NCI-H446 (cell line): Measurements from ENCODE around the gene ETV3.
"Not testable (repeated sequence)": the region's sequence is repeated elsewhere in the genome, so short reads cannot be mapped to it uniquely, and the experiment has no call there.

Source experiments
- DNase-seq, 2 experiments: peaks; one replicate each; lab custom pipeline; 2025; lab: John Stamatoyannopoulos, UW

ETV3 gene

DNA sequence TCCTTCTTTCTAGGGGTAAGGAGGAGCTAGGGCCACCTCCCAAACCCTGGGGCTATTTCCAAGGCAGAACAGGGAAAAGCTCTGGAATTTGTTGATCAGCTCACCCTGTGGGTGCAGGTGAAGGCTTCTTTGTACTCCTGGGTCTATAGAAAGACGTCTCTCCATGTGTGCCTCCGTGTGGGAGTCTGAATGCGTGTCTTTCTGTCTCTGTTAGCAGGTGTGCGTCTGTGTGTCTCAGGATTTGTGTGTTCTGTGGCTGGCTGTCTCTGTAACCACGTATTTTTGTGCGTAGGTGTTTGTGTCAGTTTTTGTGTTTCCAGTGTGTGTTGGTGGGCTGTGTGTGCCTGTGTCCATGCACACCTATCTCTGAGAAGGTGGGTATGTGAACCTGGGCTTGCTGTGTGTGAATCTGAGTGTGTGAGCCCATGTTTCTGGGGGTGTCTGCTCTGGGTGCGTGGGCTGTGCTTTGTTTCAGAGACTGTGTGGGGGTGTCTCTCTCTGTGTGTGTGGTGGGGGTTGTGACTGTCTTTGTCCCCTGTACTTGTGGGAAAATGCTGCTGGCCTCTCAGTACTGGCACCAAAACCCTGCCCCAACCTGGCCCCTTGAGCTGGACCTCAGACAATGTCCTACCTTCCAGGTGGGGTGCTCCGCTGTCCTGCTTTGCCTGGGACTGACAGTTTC is 25.9 kb downstream of the ETV3 start:
- no peak for DNase-seq

DNA sequence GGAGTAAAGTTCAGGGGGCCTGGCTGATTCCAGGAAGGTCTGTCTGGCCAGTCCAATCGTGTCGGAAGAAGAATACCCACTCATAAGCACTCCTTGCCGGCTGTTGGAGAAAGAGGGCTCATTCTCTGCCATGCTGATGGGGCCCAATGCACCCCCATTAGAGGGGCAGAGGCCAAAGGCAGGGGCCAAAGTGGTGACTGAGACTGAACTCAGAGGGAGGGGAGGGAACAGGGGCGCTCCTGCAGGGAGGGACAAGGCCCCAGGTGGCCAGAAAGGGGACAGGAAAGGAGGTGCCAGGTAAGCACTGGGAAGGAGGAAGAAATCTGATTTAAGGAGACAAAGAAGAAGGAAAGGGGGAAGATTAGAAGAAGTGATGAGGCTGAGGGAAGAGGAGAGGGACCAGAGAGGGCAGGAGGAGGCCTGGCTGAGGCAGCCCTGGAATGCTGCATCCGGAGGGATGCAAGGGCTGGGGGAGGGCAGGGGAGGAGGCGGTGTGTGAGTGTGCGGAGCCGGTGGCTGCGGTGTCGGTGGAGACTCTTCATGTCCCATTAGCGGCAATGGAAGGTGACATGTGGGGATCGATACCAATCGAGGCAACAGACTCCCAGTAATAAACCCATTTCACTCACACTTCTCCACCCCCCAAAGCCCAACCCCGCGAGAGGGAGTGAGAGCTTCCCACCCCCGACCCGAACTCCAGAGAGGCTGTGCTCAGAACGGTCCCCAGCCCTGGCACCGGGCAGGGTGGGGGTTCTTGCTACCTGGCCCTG is 26.6 kb downstream of the ETV3 start:
- DNase-seq, result no peak

DNA sequence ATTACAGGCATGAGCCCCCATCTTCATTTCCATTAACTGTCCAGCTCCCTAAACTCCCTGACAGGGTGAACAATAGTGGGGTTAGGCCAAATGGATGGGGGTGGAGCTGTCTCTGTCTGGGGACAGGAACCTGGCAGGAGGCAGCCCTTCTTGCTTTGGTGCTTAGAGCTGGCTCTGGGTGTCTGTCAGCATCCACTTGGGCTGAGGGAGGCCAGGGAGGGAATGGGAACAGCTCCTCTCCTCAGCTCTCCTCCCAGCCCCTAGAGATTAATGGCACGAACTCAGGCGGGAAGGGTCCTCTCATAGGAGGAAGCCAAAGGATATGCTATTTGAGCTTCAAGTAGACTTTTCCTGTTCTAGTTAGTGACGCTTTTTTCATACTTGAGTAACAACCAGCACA is 27.5 kb downstream of the ETV3 start:
- no peak for DNase-seq

DNA sequence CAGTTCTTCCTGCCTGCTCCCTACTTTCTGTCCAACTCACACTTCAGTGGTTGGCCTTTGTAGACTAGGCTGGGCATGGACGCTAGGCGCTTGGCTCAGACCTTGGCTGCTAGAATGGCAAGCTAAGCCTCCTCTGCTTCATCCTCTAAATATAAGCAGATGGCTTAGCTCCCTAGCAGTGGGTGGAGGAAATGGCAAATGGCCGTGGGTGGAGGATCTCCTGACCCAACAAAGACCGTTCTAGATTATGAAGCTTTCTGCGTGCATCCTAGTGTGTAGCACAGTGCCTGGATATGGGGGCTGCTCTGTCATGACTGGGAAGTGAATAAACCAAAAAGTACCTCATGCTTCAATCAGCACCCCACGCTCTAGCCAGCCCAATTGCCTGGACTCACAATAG is 28.2 kb downstream of the ETV3 start:
- DNase-seq, result peak in 1 of 2 experiments; percentile 20

DNA sequence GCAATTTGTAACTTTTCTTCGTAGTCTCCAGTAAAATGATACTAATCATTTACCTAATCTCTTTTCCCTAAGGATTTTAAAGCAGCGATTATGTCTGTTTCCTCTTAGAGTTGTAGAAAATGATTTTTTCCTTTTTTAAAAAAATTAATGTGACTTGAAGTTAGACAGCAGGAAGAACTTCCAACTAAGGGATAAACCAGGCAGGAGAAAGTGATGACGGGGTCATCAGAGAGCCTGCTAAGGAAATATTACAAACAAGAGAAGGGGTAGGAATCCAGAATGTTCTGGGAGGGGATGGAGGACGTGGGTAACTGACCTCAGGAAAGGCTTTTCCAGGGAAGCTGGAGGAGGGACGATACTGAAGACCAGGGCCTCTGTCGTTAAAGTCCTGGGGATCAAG is 29.7 kb downstream of the ETV3 start:
- DNase-seq, result no peak

DNA sequence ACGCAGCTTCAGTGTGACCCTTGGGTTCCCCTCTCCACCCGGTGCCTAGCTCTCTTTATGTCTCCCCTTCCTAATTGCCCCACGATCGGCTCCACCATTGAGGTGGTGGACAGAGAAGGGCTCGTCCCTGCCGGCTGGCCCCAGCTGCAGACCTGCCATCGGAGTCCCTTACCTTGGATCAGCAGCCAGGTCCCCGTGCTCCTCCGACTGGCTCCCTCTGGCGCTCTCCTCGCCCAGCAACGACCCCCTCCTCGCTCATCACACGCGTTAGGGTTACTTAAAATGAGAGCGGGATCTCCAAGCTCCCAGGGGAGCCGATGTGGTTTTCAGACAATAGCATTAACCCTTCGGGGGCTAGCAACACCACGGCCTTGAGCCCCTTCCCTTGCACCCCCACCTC is 30.5 kb downstream of the ETV3 start:
- no peak for DNase-seq

DNA sequence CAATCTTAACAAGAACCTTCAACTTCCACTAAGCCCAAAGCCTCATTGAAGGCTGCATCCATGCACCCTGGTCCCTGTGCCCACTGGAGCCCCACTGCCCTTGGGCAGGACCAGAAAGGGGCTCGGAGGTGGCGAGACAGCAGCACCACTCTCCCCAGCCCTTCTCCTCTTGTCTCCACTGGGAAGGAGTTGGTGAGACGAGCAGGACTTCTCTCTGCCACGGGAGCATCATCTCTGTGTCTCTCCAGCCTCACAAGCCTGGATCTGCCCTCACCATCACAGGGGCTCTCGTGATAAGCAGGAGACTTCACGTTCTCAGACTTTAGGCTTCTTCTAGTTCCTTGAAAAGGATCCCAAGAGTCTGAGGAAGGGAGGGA is 31.4 kb downstream of the ETV3 start:
- no peak for DNase-seq

DNA sequence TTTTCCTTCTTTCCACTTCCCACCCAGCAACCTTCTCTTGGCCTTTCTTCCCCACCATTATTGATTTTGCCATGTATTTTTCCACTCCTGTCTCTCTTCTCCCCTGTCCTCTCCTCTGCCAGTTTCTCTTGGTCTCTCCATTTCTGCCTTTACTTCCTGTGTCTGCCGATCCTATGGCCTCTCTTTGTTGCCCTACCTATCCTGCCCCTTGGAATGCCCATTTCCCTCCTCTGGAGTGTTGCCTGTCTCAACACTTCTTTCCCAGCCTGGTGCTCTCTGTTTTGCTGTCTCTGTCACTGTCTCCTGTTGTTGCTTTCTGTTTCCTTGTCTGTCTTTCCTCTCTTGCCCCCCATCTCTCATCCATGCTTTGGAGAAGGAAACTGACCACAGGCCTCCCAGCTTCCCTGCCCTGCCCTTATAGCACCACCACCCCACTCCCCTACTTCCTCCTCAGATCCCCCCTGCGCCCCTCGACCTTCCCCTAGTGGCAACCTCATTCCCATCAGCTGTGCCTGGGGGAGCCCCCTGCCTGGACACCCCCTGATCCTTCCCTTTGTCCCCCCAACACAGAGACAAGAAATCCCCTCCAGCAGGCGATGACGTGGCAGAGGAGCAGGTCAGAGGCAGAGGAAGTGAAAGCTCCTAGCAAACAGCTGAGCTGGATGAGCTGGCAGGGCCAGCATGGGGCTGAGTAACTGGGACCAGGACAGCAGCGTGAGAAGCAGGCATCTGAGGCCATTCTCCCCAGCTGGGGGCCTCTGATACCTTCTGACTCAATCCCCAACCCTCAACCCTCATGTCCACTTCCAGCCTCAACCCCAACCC is 32.0 kb downstream of the ETV3 start:
- DNase-seq, result no peak

DNA sequence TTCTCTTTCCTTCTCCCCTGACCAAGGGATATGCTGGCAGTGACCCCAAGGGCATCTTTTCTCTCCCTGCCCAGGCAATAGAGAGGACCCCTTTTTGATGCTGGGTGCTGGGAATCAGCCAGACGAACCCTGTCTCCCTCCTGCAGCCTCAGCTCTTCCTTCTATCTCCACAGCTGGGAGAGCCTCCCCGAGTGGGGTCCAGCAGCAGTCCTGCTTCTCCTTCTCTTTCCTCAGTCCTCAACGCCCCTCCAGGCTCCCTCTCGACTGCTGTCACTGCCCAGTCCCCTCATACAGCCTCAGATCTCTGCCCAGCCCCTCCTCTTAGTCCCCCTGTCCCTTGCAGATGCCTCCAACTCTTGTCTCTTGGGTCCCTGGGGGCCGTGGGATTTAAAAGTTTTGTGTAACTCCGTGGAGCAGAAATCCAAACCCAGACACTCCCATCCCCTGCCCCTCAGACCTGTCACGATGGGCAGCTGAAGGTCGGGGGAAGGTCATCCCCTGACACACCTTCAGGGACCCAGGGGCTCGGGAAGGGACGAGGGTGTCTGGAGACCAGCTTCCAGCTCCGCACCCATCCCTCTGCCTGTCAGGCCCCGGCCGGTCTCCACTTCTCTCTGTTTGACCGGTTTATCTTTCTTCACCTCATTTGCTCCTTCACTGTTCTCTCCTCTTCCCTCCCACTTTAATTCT is 32.8 kb downstream of the ETV3 start:
- no peak for DNase-seq

DNA sequence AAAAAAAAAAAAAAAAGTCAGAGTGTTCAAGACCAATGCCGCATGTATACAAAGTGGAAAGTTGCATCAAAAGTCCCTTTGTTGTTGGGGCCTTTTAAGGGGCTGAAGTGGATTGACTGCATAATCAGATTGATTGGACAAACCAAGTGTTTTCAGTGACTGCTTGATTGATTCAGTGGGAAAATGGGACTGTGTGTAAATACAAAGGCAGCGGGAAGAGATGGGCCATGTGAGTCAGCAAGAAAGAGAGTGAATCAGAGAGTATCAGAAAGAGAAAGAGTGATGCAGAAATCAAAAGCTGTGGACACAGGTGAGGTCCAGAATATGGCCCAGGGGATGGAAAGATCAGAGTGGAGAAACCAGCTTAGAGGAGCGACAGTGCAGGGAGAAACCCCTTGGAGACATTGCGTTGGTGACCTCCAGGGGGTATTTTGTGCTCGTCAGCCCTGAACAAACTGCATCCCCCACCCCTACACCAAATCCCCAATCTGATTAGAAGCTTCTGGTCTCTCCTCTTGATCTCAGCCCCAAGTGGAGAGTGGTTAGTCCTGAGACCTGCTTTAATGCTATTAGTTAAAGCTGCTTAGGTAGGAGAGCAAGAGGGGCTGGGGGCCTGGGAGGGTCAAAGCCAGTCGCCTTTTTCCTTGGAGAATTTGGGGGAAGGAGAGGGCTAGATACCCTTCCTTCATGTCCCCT is 33.4 kb downstream of the ETV3 start:
- DNase-seq, result no peak

DNA sequence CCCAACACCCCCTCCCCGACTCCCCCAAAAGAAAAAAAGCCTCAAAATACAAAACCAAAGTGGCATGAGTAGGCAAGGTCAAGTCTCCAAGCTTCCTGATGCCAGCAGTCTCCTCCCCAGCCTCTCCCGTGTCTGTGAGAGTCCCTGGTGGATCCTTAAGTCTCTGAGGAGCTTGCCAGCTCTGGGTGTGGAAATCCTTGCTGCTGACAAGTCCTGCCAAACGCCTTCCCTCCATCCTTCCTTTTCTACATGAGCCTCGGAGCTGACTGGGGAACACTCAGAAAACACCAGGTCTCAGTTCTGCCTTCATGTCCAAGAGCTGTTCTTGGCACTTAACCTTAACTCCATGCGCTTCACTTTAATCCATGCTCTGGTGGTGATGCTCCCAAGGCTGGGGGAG is 34.9 kb downstream of the ETV3 start:
- no peak for DNase-seq

DNA sequence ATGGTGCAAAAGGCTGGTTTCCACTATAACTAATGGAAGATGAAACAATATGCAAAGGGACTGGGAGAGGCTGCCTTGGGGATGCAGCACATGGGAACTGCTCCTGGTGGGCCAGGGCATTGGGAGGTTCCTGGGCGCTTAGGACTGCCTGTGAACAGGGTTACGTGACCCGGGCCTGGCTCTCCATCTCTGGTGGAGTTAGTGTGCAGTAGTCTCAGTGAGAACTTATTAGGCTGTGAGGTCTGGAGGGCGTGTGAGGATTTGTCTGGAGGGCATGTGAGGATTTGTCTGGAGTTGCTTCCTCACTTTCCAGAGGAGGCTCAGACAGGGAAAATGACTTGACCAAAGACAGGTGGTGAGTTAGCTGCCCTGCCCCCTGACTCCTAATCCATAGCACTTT is 37.0 kb downstream of the ETV3 start:
- no peak for DNase-seq

DNA sequence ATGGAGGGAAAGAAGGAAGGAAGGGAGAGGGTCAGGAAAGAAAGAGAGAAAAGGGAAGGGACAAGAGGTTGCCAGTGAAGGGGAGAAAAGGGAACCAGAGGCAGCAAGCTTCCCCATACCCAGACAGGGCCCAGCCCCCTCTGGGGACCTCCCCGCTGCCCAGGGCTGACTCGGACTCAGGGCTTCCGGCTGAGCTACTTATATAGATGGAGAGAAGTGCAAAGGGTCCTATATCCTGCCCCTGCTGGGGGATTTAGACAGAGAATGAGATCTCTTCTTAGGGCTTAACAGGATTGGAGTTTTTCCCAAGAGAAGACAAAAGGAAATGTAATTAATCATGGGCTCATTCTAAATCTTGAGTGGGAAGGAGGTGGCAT is 38.6 kb downstream of the ETV3 start, which contains the start of gene ETV3L:
Gene ETV3L (minus strand): TSS at position 176 of the 377 bp plus-strand sequence. CDS start 285 bp downstream, outside the sequence.
- DNase-seq, result no peak

DNA sequence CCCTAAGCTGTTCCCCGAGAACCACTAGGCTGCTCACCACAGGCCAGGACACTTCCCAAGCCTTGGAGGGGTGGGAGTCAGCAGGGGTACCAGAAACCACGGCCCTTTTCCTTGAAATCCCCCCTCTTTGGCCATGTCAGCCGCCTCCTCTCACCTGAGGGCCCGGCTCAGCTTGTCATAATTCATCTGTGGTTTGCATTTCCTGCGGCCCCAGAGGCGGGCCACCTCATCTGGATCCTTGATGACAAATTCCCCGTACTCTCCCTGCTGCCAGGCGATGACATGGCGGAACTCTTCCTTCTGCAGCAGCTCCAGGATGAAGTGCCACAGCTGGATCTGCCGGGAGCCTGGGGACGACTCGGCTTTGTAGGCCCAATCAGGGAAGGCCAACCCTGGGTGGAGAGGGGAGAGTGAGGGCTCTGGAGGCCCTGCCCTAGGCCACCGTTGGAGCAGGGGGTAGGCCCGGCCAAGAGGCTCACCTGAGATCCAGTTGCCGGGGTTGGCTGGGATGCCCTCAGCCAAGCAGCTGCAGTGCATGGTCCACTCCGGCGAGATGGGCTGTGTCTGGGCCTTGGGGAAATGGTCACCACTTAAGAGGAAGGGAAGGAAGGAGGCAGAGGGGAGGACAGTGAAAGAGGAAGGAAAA is 39.1 kb downstream of the ETV3 start:
- not testable (repeated sequence) for DNase-seq

DNA sequence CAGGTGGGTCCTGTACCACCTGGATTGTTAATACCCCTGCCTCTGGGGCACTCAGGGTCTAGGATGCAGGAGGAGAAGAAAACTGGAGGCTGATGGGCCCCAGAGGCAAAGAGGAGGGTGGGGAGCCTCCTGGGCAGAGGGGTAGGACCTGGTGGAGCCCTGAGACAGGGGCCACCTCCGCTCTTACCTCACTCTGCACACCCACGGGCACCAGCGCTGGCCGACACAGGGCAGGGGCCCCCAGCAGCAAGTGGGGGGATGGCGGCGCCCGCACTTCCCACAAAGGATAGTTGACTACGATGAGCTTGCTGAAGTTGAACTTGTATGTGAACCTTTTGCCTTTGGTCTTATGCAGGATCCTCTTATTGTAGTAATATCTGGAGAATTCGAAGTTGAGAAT is 39.7 kb downstream of the ETV3 start:
- DNase-seq, result no peak

DNA sequence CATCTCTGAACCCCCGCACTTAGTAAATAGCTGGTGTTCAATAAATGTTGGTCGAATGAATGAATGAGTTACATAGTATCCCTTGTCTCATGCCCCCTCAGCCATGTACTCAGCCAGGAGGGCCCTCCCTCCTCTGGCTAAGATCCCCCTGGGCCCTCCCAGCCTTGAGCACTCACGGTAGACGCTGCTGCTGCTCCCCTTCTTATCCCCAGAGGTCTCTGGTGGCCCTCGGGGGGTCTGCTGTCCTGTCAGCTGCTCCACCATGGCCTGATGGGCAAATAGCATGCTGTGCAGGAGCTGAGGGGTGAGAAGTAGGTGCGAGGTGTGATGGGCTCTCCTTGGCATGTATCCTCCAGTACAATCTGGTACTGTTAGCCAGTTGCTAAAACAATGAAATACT is 40.5 kb downstream of the ETV3 start:
- DNase-seq, result no peak

DNA sequence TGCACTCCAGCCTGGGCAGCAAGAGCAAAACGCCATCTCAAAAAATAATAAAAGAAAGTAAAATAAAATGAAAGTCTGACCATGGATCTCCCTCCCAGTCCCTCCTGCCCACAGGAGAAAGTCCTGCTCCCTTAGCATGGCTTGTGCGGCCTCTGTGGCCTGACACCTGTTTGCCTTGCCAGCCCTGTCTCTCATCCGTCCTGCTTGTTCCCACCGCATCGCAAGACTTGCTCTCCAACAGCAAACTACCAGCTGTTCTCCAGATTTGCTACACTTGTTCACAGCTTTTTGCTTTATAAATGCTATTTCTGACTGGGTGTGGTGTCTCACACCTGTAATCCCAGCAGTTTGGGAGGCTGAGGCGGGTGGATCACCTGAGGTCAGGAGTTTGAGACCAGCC is 41.3 kb downstream of the ETV3 start:
- DNase-seq, result no peak

DNA sequence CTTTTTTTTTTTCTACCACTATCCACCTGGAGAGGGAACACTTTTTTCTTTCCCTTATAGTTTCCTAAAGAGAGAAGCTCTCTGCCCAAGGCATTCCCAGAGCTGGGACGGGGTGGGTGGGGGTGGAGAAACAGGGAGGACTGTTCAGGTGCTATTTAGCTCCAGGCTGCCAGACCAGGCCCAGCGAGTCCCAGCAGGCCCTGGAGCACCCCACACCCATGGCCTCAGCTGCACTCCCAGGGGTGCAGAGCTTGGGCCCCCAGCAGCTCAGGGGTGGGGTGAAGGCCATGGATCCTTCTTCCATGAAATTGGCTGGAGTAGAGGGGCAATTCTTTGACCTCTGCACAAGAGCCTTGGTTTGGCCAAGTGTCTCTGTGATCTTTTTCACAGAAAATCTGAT is 42.6 kb downstream of the ETV3 start:
- no peak for DNase-seq

DNA sequence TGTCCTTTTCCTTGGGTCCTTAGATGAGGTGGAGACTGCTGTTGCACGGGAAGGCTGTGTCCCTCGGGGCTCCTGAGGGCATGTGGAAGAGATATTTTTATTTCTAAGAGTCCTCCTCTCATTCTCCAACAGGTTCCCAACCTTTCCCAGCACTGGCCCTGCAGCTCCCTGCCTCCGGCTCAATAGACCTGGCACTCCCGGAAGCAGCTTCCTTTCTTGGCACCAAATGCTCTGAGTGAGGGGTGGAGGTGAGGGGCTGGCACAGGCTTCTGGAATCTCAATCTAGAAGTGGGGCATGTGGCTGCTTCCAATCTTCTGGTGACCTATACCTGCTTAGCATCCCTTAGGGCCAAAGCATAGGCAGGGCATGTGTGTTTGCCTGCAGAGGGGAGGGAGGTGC is 43.1 kb downstream of the ETV3 start:
- DNase-seq, result no peak

DNA sequence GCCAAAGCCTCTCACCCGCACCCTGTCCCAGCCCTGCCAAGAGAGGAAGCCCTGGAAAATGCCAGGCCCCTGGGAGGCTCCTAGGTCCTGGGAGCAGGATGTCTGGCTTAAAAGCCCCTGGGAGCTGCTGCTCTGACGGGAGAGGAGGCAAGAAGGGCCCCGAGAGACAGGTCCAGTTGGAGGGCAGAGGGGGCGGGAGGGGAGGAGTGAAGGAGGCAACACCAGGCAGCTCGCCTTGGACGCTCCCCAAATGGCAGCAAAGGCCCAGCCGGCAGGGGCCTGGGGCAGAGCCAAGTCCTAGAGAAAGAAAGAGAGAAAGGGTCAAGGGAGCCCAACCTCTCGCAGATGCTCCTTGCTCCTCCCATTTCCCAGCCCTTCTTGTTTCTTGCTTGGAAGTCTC is 45.4 kb downstream of the ETV3 start:
- peak in 1 of 2 experiments; percentile 75 for DNase-seq

DNA sequence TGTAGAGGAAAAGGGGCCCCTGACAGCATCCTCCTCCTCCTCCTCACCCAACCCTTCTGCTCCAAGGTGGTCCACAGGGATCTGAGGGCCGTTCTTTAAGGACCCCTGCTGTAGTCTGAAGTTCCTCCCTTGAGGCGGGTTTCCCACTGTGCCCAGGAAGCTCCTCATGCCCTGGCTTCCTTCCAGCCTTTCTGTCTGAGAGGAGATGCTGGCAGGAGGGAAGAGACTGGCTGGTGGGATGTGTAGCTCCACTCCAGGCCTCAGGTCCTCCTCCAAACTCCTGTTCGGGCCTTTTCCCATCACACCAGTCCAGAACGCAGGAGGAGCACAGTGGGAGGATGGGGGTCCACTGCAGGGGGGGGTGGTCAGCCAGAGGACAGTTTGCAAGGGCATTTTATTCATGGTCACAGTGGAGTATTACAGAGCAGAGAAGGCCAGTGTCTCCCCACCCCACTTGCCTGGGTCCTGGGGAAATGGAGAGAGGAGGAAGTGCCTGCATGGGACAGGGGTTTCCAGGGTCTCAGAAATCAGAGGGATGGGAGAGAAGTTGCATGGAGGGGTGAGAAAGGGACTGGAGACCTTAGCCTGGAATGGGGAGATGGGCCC is 46.4 kb downstream of the ETV3 start:
- peak in 1 of 2 experiments; percentile 44 for DNase-seq
